Ovary (tissue), 3 donors: ENCODE measurements around the gene CBY1.

Experiments used
- EP300 ChIP-seq: sonication (generic); formaldehyde crosslinking; IDR thresholded peaks from one replicate; pipeline ENCODE4 v1.6.1; 2017; ENCODE audit warnings: antibody characterized with exemption
- POLR2A ChIP-seq: fragments of 450-650 bp; IDR thresholded peaks from one replicate; pipeline ENCODE4 v1.6.1; 2017; ENCODE audit warnings: antibody characterized with exemption, mild to moderate bottlenecking, moderate library complexity
- TF ChIP-seq, protein P1 (sequence below), 3 donors: fragments of 450-650 bp in 2 of 3; fragments of 200-600 bp in 1 of 3; IDR thresholded peaks; one replicate each; pipeline versions ENCODE4 v1.5.1 to v1.8.0; 2016 to 2022; ENCODE audit warnings: antibody characterized with exemption in 3 of 3, mild to moderate bottlenecking in 1 of 3
- donor health status: DM: no; HTN: no; CAD: no.

GRCh38 chr22:38684895-38685294 is 28.5 kb downstream of the CBY1 start:
- TF ChIP-seq POLR2A = no peak
- TF ChIP-seq, protein P1, sequence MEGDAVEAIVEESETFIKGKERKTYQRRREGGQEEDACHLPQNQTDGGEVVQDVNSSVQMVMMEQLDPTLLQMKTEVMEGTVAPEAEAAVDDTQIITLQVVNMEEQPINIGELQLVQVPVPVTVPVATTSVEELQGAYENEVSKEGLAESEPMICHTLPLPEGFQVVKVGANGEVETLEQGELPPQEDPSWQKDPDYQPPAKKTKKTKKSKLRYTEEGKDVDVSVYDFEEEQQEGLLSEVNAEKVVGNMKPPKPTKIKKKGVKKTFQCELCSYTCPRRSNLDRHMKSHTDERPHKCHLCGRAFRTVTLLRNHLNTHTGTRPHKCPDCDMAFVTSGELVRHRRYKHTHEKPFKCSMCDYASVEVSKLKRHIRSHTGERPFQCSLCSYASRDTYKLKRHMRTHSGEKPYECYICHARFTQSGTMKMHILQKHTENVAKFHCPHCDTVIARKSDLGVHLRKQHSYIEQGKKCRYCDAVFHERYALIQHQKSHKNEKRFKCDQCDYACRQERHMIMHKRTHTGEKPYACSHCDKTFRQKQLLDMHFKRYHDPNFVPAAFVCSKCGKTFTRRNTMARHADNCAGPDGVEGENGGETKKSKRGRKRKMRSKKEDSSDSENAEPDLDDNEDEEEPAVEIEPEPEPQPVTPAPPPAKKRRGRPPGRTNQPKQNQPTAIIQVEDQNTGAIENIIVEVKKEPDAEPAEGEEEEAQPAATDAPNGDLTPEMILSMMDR (IDR thresholded peaks at IDR 0.05) = no peak
- TF ChIP-seq EP300 = no peak
